ENCODE results near the gene SPOCK1. TPM values are rescaled to one million over a fixed set of nuclear protein-coding genes. Genes with fewer than 3 reads are reported as not detected.

The SPOCK1 gene
- total RNA-seq, 4 donors from 2014 or later, result 1.1 to 6.4 (median 4.2) TPM; not detected in 1

GRCh38 chr5:137113161-137113560 lies 386.0 kb downstream of the SPOCK1 start:
- no peaks in the 10 kb centered on the region for H3K36me3 ChIP-seq
- no peak for TF ChIP-seq CTCF (IDR thresholded peaks at IDR 0.05)
- TF ChIP-seq POLR2A (IDR thresholded peaks at IDR 0.05), result no peak
- no peaks in the 10 kb centered on the region for H3K27me3 ChIP-seq
- H3K4me3 ChIP-seq, result no peak overlapping the region
- DNase-seq, result no peak
- no peaks in the 10 kb centered on the region for H3K4me1 ChIP-seq
- H3K9me3 ChIP-seq, result no peaks in the 10 kb centered on the region
- no peak overlapping the region for H3K27ac ChIP-seq

GRCh38 chr5:137105351-137106035 lies 393.6 kb downstream of the SPOCK1 start:
- H3K36me3 ChIP-seq, result no peaks in the 10 kb centered on the region
- H3K4me1 ChIP-seq, result no peaks in the 10 kb centered on the region
- no peak for DNase-seq
- no peaks in the 10 kb centered on the region for H3K9me3 ChIP-seq
- no peak overlapping the region for H3K4me3 ChIP-seq
- no peaks in the 10 kb centered on the region for H3K27me3 ChIP-seq
- no peak overlapping the region for H3K27ac ChIP-seq
- no peak for TF ChIP-seq CTCF (IDR thresholded peaks at IDR 0.05)
- no peak for TF ChIP-seq POLR2A (IDR thresholded peaks at IDR 0.05)

- Histone ChIP-seq H3K27me3 (no peaks in the 10 kb centered on the region), H3K36me3 (no peaks in the 10 kb centered on the region), H3K4me3 (no peak overlapping the region), H3K27ac (no peak overlapping the region), H3K4me1 (no peaks in the 10 kb centered on the region), H3K9me3 (no peaks in the 10 kb centered on the region)
- no peak for DNase-seq
- TF ChIP-seq CTCF (IDR thresholded peaks at IDR 0.05) (no peak), POLR2A (IDR thresholded peaks at IDR 0.05) (no peak)
These were observed 397.6 kb downstream of the SPOCK1 start for GRCh38 chr5:137101544-137101943.

- H3K36me3 ChIP-seq, result no peaks in the 10 kb centered on the region
- H3K4me3 ChIP-seq, result no peak overlapping the region
- H3K9me3 ChIP-seq, result no peaks in the 10 kb centered on the region
- no peak overlapping the region for H3K27ac ChIP-seq
- DNase-seq, result no peak
- no peaks in the 10 kb centered on the region for H3K27me3 ChIP-seq
- TF ChIP-seq CTCF (IDR thresholded peaks at IDR 0.05) (no peak), POLR2A (IDR thresholded peaks at IDR 0.05) (no peak)
- H3K4me1 ChIP-seq, result no peaks in the 10 kb centered on the region
These were observed 399.5 kb downstream of the SPOCK1 start for GRCh38 chr5:137099651-137100050.

- no peak for DNase-seq
- Histone ChIP-seq H3K27me3 (no peaks in the 10 kb centered on the region), H3K9me3 (no peaks in the 10 kb centered on the region), H3K27ac (no peak overlapping the region), H3K36me3 (no peaks in the 10 kb centered on the region), H3K4me3 (no peak overlapping the region), H3K4me1 (no peaks in the 10 kb centered on the region)
- TF ChIP-seq POLR2A (IDR thresholded peaks at IDR 0.05), result no peak
- no peak for TF ChIP-seq CTCF (IDR thresholded peaks at IDR 0.05)
These were observed 400.5 kb downstream of the SPOCK1 start for GRCh38 chr5:137098663-137099062.

- Histone ChIP-seq H3K9me3 (no peaks in the 10 kb centered on the region), H3K4me3 (no peak overlapping the region), H3K4me1 (no peaks in the 10 kb centered on the region), H3K27ac (no peak overlapping the region), H3K27me3 (no peaks in the 10 kb centered on the region), H3K36me3 (no peaks in the 10 kb centered on the region)
- DNase-seq, result no peak
- no peak for TF ChIP-seq CTCF (IDR thresholded peaks at IDR 0.05)
- TF ChIP-seq POLR2A (IDR thresholded peaks at IDR 0.05), result no peak
These were observed 400.9 kb downstream of the SPOCK1 start for GRCh38 chr5:137098238-137098637.

Data from Peyer's patch (tissue), 4 donors.